Ascending aorta (tissue), 2 donors: ENCODE results near the gene TMEM164. TPM values are rescaled to one million over a fixed set of nuclear protein-coding genes. Genes with fewer than 3 reads are reported as not detected.
A peak's percentile ranks its signal among the peaks of the same experiment; 100 is the strongest.

ENCODE experiments used
- DNase-seq, 2 donors: peaks; one replicate each; pipeline ENCODE4 v3.0.0-alpha.2; 2019; ENCODE audit warnings: low spot score in 2 of 2
- H3K27ac ChIP-seq, 2 donors: fragments of 200-600 bp; sonication (generic); one replicate each; pipeline ENCODE4 v1.5.1; 2016 to 2017; ENCODE audit warnings: mild to moderate bottlenecking in 1 of 2
- H3K27me3 ChIP-seq: fragments of 200-600 bp; sonication (generic); one replicate; pipeline ENCODE4 v1.5.1; 2017
- H3K36me3 ChIP-seq, 2 donors: fragments of 200-600 bp; sonication (generic); one replicate each; pipeline ENCODE4 v1.5.1; 2016
- H3K4me1 ChIP-seq, 2 donors: fragments of 200-600 bp; sonication (generic); one replicate each; pipeline ENCODE4 v1.5.1; 2016 to 2017; ENCODE audit warnings: mild to moderate bottlenecking in 1 of 2
- H3K4me3 ChIP-seq, 2 donors: fragments of 200-600 bp; sonication (generic); one replicate each; pipeline ENCODE4 v1.5.1; 2016 to 2017; ENCODE audit warnings: mild to moderate bottlenecking in 1 of 2
- H3K9me3 ChIP-seq, 2 donors: fragments of 200-600 bp; sonication (generic); one replicate each; pipeline ENCODE4 v1.5.1; 2016
- intact Hi-C: fragments of 100-400 bp; cut with DNase I; formaldehyde crosslinking; loops from one replicate; pipeline ENCODE4 v1.15.1; 2023
- total RNA-seq: library from RNA; depleted of rRNA; stranded (reverse); fragments of >200 nt; gene quantifications from one replicate; pipeline ENCODE4 v1.1.0, GENCODE V29; 2016
- TF ChIP-seq, protein P1 (sequence below), 3 experiments: fragments of 200-600 bp in 2 of 3; fragments of 450-650 bp in 1 of 3; sonication (generic) in 2 of 3; IDR thresholded peaks; one replicate each; pipeline ENCODE4 v1.5.1; 2016 to 2019; ENCODE audit warnings: antibody characterized with exemption in 3 of 3, mild to moderate bottlenecking in 1 of 3, moderate library complexity in 1 of 3

Gene TMEM164
- 15.0 TPM for total RNA-seq

DNA sequence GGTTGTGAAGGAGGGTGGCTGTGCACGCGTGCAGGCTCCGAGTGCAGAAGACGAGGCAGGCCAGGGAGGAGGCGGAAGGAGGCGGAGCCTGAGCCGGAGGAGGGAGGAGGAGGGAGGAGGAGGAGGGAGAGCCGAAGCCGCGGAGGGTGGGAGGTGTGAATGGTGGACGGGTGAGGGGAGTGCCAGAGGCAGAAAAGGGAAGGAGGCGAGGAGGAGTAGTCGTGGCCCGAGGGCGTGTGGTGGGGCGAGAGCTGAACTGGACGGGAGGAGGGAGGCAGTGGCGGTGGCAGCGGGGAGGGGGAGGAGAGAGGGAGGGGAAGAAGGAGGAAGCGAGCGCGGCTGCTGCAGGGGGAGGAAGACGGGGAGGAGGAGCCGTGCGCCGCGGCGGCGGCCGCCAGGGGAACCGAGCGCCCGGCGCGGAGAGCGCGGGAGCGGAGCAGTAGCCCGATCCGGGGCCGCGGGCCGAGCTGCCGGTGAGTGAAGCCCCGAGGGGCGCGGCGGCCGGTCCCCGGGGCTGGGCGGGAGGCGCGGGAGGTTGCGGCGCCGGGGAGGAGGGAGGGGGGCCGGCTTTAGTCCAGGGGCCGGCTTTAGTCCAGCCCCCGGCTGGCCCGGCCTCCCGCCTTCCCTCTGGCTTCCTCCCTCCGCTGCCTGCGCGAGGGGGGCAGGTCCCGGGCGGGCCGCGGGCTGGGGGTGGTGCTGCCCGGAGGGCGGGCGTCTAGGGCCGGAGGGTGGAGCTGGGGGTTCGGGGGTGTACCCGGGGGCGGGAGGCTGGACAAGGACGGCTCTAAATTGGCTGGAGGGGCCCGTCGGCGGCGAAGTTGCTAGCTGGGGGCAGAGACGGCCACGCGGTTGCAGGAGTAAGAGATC lies at the start of gene TMEM164:
TSS of gene TMEM164 (plus strand) at position 815 of the 867 bp plus-strand sequence. CDS start 661 bp downstream, outside the sequence.
- H3K27me3 ChIP-seq: no peaks in the 10 kb centered on the region
- H3K27ac ChIP-seq: peak within 1 kb of the TSS; percentile 59 to 83
- TF ChIP-seq, protein P1, sequence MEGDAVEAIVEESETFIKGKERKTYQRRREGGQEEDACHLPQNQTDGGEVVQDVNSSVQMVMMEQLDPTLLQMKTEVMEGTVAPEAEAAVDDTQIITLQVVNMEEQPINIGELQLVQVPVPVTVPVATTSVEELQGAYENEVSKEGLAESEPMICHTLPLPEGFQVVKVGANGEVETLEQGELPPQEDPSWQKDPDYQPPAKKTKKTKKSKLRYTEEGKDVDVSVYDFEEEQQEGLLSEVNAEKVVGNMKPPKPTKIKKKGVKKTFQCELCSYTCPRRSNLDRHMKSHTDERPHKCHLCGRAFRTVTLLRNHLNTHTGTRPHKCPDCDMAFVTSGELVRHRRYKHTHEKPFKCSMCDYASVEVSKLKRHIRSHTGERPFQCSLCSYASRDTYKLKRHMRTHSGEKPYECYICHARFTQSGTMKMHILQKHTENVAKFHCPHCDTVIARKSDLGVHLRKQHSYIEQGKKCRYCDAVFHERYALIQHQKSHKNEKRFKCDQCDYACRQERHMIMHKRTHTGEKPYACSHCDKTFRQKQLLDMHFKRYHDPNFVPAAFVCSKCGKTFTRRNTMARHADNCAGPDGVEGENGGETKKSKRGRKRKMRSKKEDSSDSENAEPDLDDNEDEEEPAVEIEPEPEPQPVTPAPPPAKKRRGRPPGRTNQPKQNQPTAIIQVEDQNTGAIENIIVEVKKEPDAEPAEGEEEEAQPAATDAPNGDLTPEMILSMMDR (IDR thresholded peaks at IDR 0.05): peak in 1 of 3 experiments; percentile 32
- H3K36me3 ChIP-seq: no peaks in the 10 kb centered on the region
- H3K4me3 ChIP-seq: peak within 1 kb of the TSS; percentile 56 to 66
- no peaks in the 10 kb centered on the region for H3K4me1 ChIP-seq
- intact Hi-C loops: loop anchor here (2.0 to 10.0 kb wide), 7 partner anchors 80 to 1680 kb away; partner anchors contain the start of genes ACSL4, ALG13, NXT2 and PAK3
- H3K9me3 ChIP-seq: no peaks in the 10 kb centered on the region
- peak; percentile 38 to 88 for DNase-seq

DNA sequence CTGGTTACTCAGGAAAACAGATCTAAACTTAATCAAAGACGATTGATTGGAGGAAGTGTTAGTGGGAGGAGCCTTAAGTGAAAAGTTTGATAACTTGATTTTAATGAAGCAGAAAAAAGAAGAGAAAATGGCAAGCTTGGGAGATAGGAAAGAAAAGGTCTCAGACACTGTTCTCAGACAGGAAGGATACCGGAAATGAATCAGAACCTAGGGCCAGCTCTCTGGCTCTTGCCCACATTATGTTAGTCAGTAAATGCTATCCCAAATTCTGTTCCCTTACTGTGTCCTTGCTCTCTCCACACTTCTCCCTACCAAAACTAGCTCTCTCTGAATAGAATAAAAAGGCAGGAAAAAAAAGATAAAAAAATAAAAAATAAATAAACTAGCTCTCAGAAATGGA lies 48.6 kb upstream of the TMEM164 start:
- no peak for DNase-seq
- Histone ChIP-seq H3K36me3 (no peaks in the 10 kb centered on the region), H3K4me1 (no peaks in the 10 kb centered on the region), H3K27ac (no peak overlapping the region), H3K9me3 (no peaks in the 10 kb centered on the region), H3K4me3 (no peak overlapping the region), H3K27me3 (no peaks in the 10 kb centered on the region)
- intact Hi-C loops: no loop called here
- TF ChIP-seq, protein P1 (IDR thresholded peaks at IDR 0.05): no peak

DNA sequence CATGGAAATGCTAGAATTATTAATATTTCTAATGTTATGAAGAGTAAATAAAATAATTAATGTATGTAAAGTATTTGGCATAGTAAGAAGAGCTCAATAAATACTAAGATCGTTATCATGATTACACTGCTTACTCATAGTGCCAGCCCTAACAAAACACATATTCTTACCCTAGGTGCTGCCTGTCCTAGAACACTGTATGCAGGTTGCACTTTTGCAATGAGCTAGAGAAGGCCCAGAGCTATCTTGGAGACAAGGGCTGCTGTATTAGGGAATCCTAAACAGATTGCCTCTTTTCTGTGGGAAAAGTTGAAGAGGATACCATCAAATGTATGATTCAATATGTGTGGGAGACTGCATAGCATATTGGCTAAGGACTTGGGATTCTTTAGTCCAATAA lies 48.0 kb upstream of the TMEM164 start:
- DNase-seq: no peak
- intact Hi-C loops: no loop called here
- Histone ChIP-seq H3K4me3 (no peak overlapping the region), H3K36me3 (no peaks in the 10 kb centered on the region), H3K27me3 (no peaks in the 10 kb centered on the region), H3K27ac (no peak overlapping the region), H3K4me1 (no peaks in the 10 kb centered on the region), H3K9me3 (no peaks in the 10 kb centered on the region)
- TF ChIP-seq, protein P1 (IDR thresholded peaks at IDR 0.05): no peak

DNA sequence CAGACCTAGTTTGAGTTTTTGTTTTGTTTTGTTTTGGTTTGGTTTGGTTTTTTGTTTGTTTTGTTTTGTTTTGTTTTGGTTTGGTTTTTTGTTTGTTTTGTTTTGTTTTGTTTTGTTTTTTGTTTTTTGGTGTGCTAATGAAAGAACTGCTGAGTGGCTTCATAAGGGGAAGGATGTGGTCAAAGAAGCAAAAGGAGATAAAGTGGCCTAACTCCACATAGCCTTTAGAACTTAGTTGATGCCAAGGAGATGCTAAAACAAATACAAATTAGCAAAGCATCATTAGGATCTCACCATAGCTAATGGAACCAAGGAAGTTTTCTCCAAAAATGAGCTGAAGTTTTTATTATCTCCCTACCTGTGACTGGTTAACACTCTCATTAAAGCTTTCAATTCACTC lies 44.6 kb upstream of the TMEM164 start:
- intact Hi-C loops: no loop called here
- no peaks in the 10 kb centered on the region for H3K9me3 ChIP-seq
- TF ChIP-seq, protein P1 (IDR thresholded peaks at IDR 0.05): no peak
- no peaks in the 10 kb centered on the region for H3K36me3 ChIP-seq
- H3K27ac ChIP-seq: no peak overlapping the region
- no peak overlapping the region for H3K4me3 ChIP-seq
- H3K4me1 ChIP-seq: no peaks in the 10 kb centered on the region
- DNase-seq: no peak
- no peaks in the 10 kb centered on the region for H3K27me3 ChIP-seq

DNA sequence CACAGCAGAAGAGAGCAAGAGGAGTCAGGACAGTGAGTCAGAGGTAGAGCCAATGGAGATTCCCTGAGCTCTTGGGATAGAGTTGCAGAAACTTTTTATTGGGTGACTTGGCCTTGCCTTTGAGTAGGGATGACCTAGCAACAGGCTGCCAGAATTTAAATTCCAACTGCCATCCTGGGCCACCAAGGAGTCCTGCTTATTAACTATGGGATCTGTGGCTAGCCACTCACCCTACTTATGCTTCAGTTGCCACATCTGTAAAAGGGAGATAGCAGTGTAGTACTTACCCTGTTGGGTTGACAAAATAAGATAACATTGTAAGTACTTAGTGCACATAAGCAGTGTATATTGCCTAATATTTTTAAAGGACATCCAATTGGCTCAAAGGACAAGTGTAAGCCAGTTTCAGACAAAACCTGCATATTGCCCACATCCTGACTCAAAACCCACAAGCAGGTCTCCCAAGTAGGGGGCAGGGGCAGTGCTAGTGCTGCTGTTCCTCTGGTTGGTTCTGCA lies 43.5 kb upstream of the TMEM164 start:
- Histone ChIP-seq H3K27ac (no peak overlapping the region), H3K36me3 (no peaks in the 10 kb centered on the region), H3K4me3 (no peak overlapping the region), H3K9me3 (no peaks in the 10 kb centered on the region), H3K4me1 (no peaks in the 10 kb centered on the region), H3K27me3 (no peaks in the 10 kb centered on the region)
- no peak for DNase-seq
- intact Hi-C loops: no loop called here
- TF ChIP-seq, protein P1 (IDR thresholded peaks at IDR 0.05): no peak
